LNCAP (cell line): ENCODE data around the gene PLCB2.

Experiments
- CTCF ChIP-seq: fragments of 450-650 bp; IDR thresholded peaks from 2 replicates; pipeline ENCODE4 v1.5.1; 2017; ENCODE audit warnings: mild to moderate bottlenecking

Gene PLCB2

GRCh38 chr15:40240619-40241221, 67.0 kb downstream of the PLCB2 start:
- TF ChIP-seq CTCF: no peak

- no peak for TF ChIP-seq CTCF
Measured at GRCh38 chr15:40239693-40240618, 67.8 kb downstream of the PLCB2 start.

GRCh38 chr15:40239404-40239692, 68.4 kb downstream of the PLCB2 start:
- TF ChIP-seq CTCF: no peak

GRCh38 chr15:40238532-40239403, 69.0 kb downstream of the PLCB2 start, which contains the start of gene PAK6:
TSS of gene PAK6 (plus strand) at chr15:40239063. CDS start at chr15:40264786, 25,723 bp downstream.
- no peak for TF ChIP-seq CTCF
